ENCODE data around the gene FGGY.

GRCh38 chr1:59596432-59596831, 299.5 kb downstream of the FGGY start:
- TF ChIP-seq CTCF (IDR thresholded peaks at IDR 0.05; ENCODE audit: borderline replicate concordance, extremely low read depth, low read length, poor library complexity, severe bottlenecking) (no peak), EZH2 (IDR thresholded peaks at IDR 0.05; ENCODE audit: borderline replicate concordance, low read depth, low read length, severe bottlenecking) (no peak)

Measured in DND-41 (cell line).